Fibroblast of villous mesenchyme (primary cell): ENCODE data around the gene PHOX2A. TPM values are rescaled to one million over a fixed set of nuclear protein-coding genes. Genes with fewer than 3 reads are reported as not detected.

Experiments
- DNase-seq: peaks from one replicate; pipeline ENCODE4 v3.0.0-alpha.2; 2010; ENCODE audit warnings: low read depth
- H3K4me3 ChIP-seq: 2 replicates; pipeline ENCODE4 v1.5.1; 2011; ENCODE audit warnings: low read depth, mild to moderate bottlenecking, low read length
- total RNA-seq: library from RNA; depleted of rRNA; stranded (reverse); fragments of >200 nt; gene quantifications from 2 replicates; pipeline ENCODE4 v1.2.3, GENCODE V29; 2012
- TF ChIP-seq, protein P1 (sequence below): IDR thresholded peaks from 2 replicates; pipeline ENCODE4 v1.5.1; 2012; ENCODE audit warnings: low read depth, mild to moderate bottlenecking, low read length; ENCODE audit not compliant: insufficient read depth

PHOX2A gene
- total RNA-seq, 1 donor, result not detected

DNA sequence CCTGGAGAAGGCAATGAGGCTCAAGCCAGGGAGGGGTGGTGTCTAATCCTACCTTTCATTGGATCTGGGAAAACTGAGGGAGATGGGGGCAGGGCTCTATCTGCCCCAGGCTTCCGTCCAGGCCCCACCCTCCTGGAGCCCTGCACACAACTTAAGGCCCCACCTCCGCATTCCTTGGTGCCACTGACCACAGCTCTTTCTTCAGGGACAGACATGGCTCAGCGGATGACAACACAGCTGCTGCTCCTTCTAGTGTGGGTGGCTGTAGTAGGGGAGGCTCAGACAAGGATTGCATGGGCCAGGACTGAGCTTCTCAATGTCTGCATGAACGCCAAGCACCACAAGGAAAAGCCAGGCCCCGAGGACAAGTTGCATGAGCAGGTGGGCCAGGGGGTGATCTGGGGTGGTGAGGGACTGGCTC, 52.0 kb downstream of the PHOX2A start, which contains the start of gene FOLR1:
Gene FOLR1 (plus strand): TSS at position 180 of the 421 bp plus-strand sequence. CDS start 34 bp downstream, at position 214.
- no peak within 1 kb of the TSS for H3K4me3 ChIP-seq
- TF ChIP-seq, protein P1, sequence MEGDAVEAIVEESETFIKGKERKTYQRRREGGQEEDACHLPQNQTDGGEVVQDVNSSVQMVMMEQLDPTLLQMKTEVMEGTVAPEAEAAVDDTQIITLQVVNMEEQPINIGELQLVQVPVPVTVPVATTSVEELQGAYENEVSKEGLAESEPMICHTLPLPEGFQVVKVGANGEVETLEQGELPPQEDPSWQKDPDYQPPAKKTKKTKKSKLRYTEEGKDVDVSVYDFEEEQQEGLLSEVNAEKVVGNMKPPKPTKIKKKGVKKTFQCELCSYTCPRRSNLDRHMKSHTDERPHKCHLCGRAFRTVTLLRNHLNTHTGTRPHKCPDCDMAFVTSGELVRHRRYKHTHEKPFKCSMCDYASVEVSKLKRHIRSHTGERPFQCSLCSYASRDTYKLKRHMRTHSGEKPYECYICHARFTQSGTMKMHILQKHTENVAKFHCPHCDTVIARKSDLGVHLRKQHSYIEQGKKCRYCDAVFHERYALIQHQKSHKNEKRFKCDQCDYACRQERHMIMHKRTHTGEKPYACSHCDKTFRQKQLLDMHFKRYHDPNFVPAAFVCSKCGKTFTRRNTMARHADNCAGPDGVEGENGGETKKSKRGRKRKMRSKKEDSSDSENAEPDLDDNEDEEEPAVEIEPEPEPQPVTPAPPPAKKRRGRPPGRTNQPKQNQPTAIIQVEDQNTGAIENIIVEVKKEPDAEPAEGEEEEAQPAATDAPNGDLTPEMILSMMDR, result no peak
- DNase-seq, result no peak

DNA sequence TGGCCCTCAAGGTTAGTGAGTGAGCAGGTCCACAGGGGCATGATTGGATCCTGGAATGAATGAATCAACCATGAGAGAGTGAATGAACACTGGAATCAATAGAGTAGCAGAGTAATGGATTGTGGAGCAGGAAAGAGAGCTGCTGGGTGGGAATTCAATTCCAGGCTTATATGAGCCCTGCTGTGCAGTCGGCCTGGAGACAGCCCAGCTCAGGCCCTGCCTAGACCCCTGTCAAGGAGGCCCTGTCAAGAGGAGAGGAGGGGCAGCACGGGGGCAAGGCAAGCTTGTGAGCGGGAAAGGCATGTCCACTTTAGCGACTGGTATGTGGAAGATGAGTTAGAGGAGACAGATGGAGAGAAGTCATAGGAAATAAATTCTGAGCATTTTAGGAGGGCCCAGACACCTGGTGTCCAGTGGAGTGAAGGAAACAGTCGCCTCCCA, 53.3 kb downstream of the PHOX2A start:
- no peak overlapping the region for H3K4me3 ChIP-seq
- TF ChIP-seq, protein P1, result no peak
- no peak for DNase-seq

DNA sequence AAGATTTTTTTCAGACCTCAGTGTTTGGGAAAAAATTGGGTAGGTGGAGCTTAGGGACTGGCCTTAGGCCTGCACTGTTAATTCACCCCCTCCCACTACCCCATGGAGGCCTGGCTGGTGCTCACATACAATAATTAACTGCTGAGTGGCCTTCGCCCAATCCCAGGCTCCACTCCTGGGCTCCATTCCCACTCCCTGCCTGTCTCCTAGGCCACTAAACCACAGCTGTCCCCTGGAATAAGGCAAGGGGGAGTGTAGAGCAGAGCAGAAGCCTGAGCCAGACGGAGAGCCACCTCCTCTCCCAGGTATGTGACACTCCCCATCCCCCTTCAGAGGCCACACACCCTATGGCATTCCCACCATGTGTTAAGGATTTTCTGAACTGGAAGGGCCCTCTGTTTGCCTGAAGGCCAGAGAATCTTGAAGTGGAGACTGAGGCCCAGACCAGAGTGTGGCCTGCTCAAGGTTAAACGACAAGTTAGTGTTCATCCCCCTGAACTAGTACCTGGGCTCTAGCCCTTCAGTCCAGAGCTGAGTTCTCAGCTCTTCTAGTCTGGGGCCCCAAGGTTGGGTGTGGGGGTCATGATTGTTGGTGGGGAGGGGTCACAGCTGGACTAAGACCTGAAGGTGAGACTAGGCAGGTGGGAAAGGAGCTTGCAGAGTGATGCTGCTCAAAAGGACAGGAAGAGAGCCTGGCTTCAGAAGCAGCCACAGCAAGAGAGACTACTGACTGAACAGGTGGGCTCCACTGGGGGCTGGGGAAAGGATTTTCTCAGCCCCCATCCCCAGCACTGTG, 54.3 kb downstream of the PHOX2A start:
- DNase-seq, result no peak
- H3K4me3 ChIP-seq, result no peak overlapping the region
- TF ChIP-seq, protein P1, result no peak

Other genes starting within 250 kb of the PHOX2A start
- 2.6 and 4.2 TPM in 2 replicates for gene IL18BP, start 245.3 kb downstream of the PHOX2A start, total RNA-seq
- gene NUMA1, start 163.6 kb downstream of the PHOX2A start, total RNA-seq, result 158 and 169 TPM in 2 replicates
- gene LRRC51, start 163.3 kb downstream of the PHOX2A start, total RNA-seq, result 4.3 and 5.5 TPM in 2 replicates
- 155 and 174 TPM in 2 replicates for gene LAMTOR1, start 140.9 kb downstream of the PHOX2A start, total RNA-seq
- not detected in 2 replicates for gene TOMT, start 138.3 kb downstream of the PHOX2A start, total RNA-seq
- 32.8 and 48.3 TPM in 2 replicates for gene ANAPC15, start 131.5 kb downstream of the PHOX2A start, total RNA-seq
- gene FOLR3, start 108.5 kb downstream of the PHOX2A start, total RNA-seq, result 0.64 and 2.6 TPM in 2 replicates
- not detected in 2 replicates for gene FOLR1, start 52.0 kb downstream of the PHOX2A start, total RNA-seq
- not detected in 2 replicates for gene FOLR2, start 27.4 kb downstream of the PHOX2A start, total RNA-seq
- gene INPPL1, start 19.4 kb downstream of the PHOX2A start, total RNA-seq, result 123 and 163 TPM in 2 replicates
- gene CLPB, start 190.4 kb upstream of the PHOX2A start, total RNA-seq, result 32.5 and 48.8 TPM in 2 replicates